Adipose tissue (tissue), 3 donors: ENCODE measurements around the gene EIF3D. TPM values are rescaled to one million over a fixed set of nuclear protein-coding genes. Genes with fewer than 3 reads are reported as not detected.

Experiments used
- polyA plus RNA-seq, 3 donors: library from polyadenylated mRNA; stranded (reverse); fragments of 200-250 nt; gene quantifications; one replicate each; pipeline ENCODE4 v1.2.3, GENCODE V29; 2013
- donor health status: healthy with polysubstance abuse.
- donor health status: Bipolar disorder and iron deficiency.
- donor health status: healthy.

Gene EIF3D
- polyA plus RNA-seq, 3 donors = 140 to 282 (median 154) TPM

Other genes with a start within 250 kb of the EIF3D start
- 100 to 1,000 TPM; 159 to 240 (median 161) TPM for gene MYH9, start 141.2 kb downstream of the EIF3D start, polyA plus RNA-seq
- 100 to 1,000 TPM in 2 of 3 donors, 10 to 100 TPM in 1; 59.1 to 125 (median 124) TPM for gene TXN2, start 47.5 kb downstream of the EIF3D start, polyA plus RNA-seq
- 1 to 10 TPM; 2.2 to 4.3 (median 2.7) TPM for gene FOXRED2, start 22.1 kb downstream of the EIF3D start, polyA plus RNA-seq
- not detected for gene CACNG2, start 174.6 kb upstream of the EIF3D start, polyA plus RNA-seq
- 10 to 100 TPM; 11.1 to 15.9 (median 15.6) TPM for gene IFT27, start 247.0 kb upstream of the EIF3D start, polyA plus RNA-seq